Effector memory CD8-positive, alpha-beta T cell (primary cell): ENCODE results near the gene APBB2.

Experiments
- ATAC-seq: fragments of 150-1000 bp; cut with Tn5 transposase; replicated peaks from 2 replicates; pipeline ENCODE4 v1.10.0; 2021; ENCODE audit warnings: mild to moderate bottlenecking, moderate library complexity
- DNase-seq, 3 experiments: peaks; one replicate each; pipeline ENCODE4 v3.0.0; 2021
- H3K27ac Mint-ChIP-seq, 2 donors: one replicate each; pipeline ENCODE4 v1.8.0; 2022; ENCODE audit warnings: mild to moderate bottlenecking in 2 of 2, mixed read lengths in 2 of 2, moderate library complexity in 2 of 2
- H3K27me3 Mint-ChIP-seq, 2 donors: one replicate each; pipeline ENCODE4 v1.8.0; 2022; ENCODE audit warnings: mixed read lengths in 2 of 2
- H3K36me3 Mint-ChIP-seq: one replicate; pipeline ENCODE4 v1.8.0; 2022; ENCODE audit warnings: mild to moderate bottlenecking, moderate library complexity, mixed read lengths; ENCODE audit not compliant: insufficient read depth
- H3K4me1 Mint-ChIP-seq, 2 donors: one replicate each; pipeline ENCODE4 v1.8.0; 2022; ENCODE audit warnings: low read depth in 2 of 2, mixed read lengths in 2 of 2
- H3K4me3 Mint-ChIP-seq, 2 donors: one replicate each; pipeline ENCODE4 v1.8.0; 2022; ENCODE audit warnings: mild to moderate bottlenecking in 2 of 2, mixed read lengths in 2 of 2, moderate library complexity in 2 of 2
- H3K9me3 Mint-ChIP-seq, 2 donors: one replicate each; pipeline ENCODE4 v1.8.0; 2022; ENCODE audit warnings: mixed read lengths in 2 of 2

The APBB2 gene

DNA sequence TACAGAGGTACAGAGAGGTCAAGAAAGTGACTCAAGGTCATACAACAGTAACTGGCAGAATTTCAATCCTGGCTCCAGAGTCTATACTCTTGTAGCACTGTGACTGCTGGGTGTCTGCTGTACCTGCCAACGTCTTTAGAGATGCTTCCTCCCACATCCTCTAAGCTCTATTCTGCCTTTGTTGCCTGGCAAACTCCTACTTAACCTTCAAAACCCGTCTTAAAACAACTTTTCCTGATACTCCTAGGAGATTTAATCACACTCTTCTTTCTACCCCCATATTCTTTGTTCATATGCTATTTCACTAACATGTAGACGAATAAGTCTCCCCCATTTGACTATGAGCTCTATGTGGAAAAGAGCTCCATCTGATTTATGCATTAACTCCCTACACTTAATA is 16.8 kb downstream of the APBB2 start:
- H3K4me1 Mint-ChIP-seq, result no peaks in the 10 kb centered on the region
- ATAC-seq, result no peak
- peaks cover 0 to 3% of the 10 kb centered on the region in 2 donors for H3K9me3 Mint-ChIP-seq
- DNase-seq, result no peak
- no peaks in the 10 kb centered on the region for H3K36me3 Mint-ChIP-seq
- H3K4me3 Mint-ChIP-seq, result no peak overlapping the region
- peaks cover 0 to 23% of the 10 kb centered on the region in 2 donors for H3K27me3 Mint-ChIP-seq
- H3K27ac Mint-ChIP-seq, result no peak overlapping the region

DNA sequence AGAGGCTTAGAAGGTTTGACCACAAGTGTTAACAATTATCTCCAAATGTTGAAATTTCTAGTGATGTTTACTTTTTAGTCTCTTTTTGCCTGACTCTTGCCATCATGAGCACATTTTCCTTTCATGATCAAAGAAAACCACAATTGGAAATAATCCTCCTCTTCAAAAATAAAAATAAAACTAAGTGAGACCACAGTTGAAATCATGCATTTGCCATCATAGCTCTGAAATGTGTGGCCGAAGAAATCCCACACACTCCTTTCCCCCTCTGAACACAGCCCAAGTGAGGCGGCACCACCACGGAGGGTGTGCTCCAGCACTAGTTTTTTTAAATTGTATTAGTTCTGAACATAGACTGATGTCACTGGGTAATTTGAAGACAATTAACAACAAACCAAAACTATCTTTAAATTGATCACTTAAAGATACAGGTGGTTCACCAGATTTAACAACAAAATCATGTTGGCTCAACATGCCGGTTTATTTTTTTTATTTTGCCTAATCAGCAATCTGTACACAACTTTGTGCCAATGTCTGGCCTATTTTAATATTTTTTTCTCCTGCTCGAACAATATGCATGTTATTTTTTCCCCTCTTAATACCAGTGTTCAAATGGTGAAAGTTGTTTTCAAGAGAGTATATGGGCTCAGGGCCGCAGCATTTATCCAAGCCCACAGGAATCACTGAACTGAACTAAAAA is 17.6 kb downstream of the APBB2 start:
- H3K27me3 Mint-ChIP-seq, result peaks cover 0 to 17% of the 10 kb centered on the region in 2 donors
- H3K4me1 Mint-ChIP-seq, result no peaks in the 10 kb centered on the region
- ATAC-seq, result no peak
- H3K9me3 Mint-ChIP-seq, result peaks cover 0 to 3% of the 10 kb centered on the region in 2 donors
- no peak for DNase-seq
- no peak overlapping the region for H3K27ac Mint-ChIP-seq
- H3K4me3 Mint-ChIP-seq, result no peak overlapping the region
- no peaks in the 10 kb centered on the region for H3K36me3 Mint-ChIP-seq

DNA sequence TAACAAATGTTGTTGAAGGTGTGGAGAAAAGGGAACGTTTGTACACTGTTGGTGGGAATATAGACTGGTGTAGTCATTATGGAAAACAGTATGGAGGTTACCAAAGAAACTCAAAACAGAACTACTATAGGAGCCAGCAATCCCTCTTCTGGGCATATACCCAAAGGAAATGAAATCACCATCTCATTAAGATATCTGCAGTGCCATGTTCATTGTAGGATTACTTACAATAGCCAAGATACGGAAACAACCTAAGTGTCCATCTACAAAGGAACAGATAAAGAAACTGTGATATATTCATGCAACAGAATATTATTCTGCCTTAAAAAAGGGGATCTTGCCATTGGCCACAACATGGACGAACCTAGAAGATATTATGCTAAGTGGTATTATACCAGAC is 22.2 kb downstream of the APBB2 start:
- Mint-ChIP-seq H3K4me1 (no peaks in the 10 kb centered on the region), H3K9me3 (peaks cover 0 to 1% of the 10 kb centered on the region in 2 donors), H3K27me3 (peaks cover 0 to 9% of the 10 kb centered on the region in 2 donors), H3K27ac (no peak overlapping the region), H3K4me3 (no peak overlapping the region), H3K36me3 (no peaks in the 10 kb centered on the region)
- DNase-seq, result no peak
- no peak for ATAC-seq

DNA sequence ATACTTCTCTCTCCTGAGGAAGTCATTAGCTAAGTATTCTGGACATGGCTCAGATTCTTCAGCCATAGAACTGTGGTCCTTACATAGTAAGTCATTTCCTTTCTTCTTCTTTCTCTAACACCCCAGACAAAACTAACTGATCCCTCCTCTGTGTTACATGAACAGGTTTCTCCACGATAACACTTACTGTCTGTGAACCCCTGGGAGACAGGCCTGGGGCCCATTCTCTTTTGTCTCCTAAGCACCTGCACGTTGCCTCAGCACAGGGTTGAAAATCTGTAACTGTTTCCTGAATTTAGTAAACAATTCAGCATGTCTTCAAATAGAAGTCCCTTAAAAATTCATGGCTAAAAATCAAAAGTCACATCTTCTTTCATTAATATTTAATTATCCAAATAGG is 24.7 kb downstream of the APBB2 start:
- no peak overlapping the region for H3K27ac Mint-ChIP-seq

DNA sequence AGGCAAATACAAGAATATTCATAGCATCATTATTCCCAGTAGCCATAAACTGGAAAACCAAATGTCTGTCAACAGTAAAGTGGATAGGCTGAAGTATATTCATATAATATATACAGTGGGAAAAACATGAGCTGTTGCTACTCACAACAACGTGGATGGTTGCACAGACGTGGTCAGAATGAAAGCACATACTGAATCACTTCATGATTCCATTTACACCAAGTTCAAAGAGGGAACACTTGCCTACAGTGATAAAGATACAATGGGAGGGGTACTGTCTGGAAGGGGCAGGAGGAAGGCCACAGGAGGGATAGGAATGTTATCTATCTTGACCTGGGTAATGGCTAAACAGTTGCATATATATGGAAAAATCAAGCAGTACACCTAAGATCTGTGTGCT is 25.3 kb downstream of the APBB2 start:
- Mint-ChIP-seq H3K4me3 (no peak overlapping the region), H3K4me1 (no peaks in the 10 kb centered on the region), H3K27ac (no peak overlapping the region), H3K36me3 (no peaks in the 10 kb centered on the region), H3K27me3 (no peaks in the 10 kb centered on the region), H3K9me3 (peaks cover 0 to 1% of the 10 kb centered on the region in 2 donors)
- DNase-seq (no peak), ATAC-seq (no peak)

More for the DNA sequence above, 24.7 kb downstream of the APBB2 start:
- Mint-ChIP-seq H3K4me1 (no peaks in the 10 kb centered on the region), H3K9me3 (peaks cover 0 to 1% of the 10 kb centered on the region in 2 donors), H3K4me3 (no peak overlapping the region), H3K36me3 (no peaks in the 10 kb centered on the region), H3K27me3 (no peaks in the 10 kb centered on the region)
- ATAC-seq, result no peak
- DNase-seq, result no peak

DNA sequence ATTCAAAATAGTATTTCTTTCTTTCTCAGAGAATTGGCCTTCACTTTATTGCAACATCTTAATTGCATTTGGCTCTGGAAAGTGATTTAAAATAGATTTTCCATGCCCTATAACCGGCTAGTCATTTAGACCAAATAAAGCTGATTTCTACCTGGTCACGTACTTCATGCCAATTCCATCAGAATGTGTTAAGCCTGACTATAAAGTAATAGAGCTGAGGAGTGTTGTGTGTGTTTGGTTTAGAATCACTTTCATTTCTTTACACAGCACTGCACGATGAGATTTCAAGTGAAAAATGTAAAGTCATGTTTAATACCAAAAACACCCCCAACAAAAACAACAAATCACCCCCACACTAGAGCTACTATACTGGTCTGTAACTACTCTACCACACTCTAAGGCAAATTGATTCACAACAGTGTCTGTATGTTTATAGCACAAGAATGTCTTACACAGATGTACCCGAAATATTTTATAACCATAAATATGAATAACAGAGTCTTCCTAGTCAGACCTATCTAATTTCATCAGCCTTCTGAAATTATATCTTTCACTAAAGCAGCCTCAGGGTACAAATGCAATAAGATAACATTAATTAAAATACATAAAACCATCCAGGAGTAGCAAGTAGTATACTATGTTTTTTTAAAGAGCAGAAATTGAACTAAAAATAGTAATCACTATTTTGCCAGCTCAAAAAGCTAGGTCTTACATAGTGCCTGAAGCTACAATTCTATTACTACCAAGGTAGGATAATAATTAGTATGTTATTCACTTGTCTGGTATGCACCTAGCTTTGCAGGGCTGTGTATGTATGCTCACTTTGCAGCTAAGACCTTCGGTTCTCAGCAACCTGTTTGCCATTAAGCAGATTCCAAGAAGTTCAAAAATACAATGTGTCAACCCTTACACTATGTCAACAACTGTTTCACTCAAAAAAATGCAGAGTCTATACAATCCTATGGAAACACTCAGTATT is 28.4 kb downstream of the APBB2 start:
- no peak for DNase-seq
- H3K9me3 Mint-ChIP-seq, result peaks cover 0 to 1% of the 10 kb centered on the region in 2 donors
- H3K27ac Mint-ChIP-seq, result no peak overlapping the region
- no peaks in the 10 kb centered on the region for H3K36me3 Mint-ChIP-seq
- no peak for ATAC-seq
- no peaks in the 10 kb centered on the region for H3K27me3 Mint-ChIP-seq
- H3K4me1 Mint-ChIP-seq, result no peaks in the 10 kb centered on the region
- no peak overlapping the region for H3K4me3 Mint-ChIP-seq

DNA sequence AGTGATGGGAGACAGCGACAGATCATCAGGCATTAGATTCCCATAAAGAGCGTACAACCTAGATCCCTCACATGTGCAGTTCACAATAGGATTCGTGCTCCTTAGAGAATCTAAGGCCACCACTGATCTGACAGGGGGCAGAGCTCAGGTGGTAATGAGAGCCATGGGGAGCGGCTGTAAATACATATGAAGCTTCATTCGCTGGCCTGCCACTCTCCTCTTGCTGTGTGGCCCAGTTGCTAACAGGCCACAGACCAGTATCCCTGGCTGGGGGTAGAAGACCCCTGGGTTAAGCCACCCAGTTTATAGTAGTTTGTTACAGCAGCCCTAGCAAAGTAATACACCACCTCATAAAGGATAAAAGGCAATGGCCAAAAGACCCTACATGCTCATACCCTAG is 30.3 kb downstream of the APBB2 start:
- Mint-ChIP-seq H3K4me3 (no peak overlapping the region), H3K4me1 (no peaks in the 10 kb centered on the region), H3K27me3 (no peaks in the 10 kb centered on the region), H3K36me3 (no peaks in the 10 kb centered on the region), H3K27ac (no peak overlapping the region), H3K9me3 (peaks cover 0 to 1% of the 10 kb centered on the region in 2 donors)
- no peak for DNase-seq
- ATAC-seq, result no peak

DNA sequence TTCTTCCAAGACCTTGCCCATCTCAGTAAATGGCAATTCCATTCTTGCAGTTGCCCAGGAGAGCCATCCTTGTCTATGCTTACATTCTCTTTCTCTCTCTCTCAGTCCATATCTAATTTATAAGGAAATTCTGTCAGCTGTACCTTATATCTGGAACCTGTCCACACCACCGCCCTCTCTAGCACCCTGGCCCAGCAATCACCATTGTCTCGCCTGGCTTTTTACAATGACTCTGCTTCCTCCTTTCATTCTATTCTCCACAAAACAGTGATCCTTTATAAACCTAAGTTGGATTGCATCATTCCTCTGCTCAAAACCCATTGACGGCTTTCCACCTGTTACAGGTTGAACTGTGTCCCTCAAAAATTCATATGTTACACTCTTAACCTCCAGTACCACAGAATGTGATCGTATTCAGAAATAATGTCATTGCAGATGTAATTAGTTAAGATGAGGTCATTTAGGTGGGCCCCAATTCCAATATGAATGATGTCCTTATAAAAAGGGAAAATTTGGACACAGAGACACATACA is 31.3 kb downstream of the APBB2 start:
- ATAC-seq (no peak), DNase-seq (no peak)
- no peaks in the 10 kb centered on the region for H3K4me1 Mint-ChIP-seq
- no peaks in the 10 kb centered on the region for H3K9me3 Mint-ChIP-seq
- no peaks in the 10 kb centered on the region for H3K27me3 Mint-ChIP-seq
- H3K36me3 Mint-ChIP-seq, result no peaks in the 10 kb centered on the region
- H3K27ac Mint-ChIP-seq, result no peak overlapping the region
- no peak overlapping the region for H3K4me3 Mint-ChIP-seq

DNA sequence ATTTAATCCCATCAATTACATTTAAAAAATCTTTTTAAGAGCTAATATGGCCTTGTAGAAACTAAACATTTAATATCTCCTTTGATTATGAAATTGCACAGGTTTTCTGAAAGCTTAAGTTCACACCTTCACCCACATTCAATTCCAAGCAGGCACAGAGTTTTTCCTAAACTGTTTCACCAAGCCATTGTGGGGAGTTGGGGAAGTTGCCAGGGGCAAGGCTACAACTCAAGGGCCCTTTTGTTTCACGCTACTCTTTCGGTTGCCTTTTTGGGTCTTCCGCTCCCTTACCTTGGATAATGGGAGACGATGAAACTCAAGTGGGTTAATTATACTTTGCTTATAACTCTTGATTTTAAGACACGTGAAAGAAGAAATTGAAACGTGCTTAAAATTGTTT is 33.3 kb downstream of the APBB2 start:
- H3K27ac Mint-ChIP-seq, result no peak overlapping the region
- H3K9me3 Mint-ChIP-seq, result no peaks in the 10 kb centered on the region
- DNase-seq (no peak), ATAC-seq (no peak)
- H3K27me3 Mint-ChIP-seq, result peaks cover 0 to 3% of the 10 kb centered on the region in 2 donors
- H3K4me1 Mint-ChIP-seq, result no peaks in the 10 kb centered on the region
- H3K36me3 Mint-ChIP-seq, result no peaks in the 10 kb centered on the region
- no peak overlapping the region for H3K4me3 Mint-ChIP-seq

DNA sequence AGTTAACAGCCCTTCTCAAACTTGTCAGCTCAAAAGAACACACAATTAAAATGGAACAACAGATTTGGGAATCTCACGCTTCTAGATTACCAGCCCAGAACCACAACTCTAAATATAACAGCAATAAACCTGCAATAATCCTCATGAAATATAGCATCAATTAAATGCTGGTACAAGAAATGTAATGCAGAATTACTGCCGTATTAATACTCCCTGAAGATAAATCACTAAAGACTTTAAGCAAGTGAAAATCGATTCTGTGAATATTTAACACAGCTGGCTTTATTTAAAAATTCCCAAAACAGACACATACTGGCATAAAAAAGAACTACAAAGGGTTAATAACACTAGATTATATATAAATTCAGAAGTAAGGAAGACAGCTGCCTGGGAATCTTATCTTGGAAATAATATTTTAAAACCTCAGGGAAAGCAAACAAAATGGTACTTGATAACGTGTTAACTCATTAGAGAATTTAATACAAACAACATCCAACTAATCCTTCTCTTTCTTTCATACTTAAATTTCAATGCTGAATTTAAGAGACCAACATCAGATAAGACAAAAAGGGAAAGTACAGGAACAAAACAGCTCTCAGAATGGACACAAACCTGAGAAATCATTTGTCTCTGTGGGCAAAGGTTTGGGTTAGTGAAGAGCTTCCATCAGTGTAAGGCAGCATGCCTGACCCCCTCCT is 34.7 kb downstream of the APBB2 start:
- Mint-ChIP-seq H3K27ac (no peak overlapping the region), H3K4me1 (no peaks in the 10 kb centered on the region), H3K36me3 (no peaks in the 10 kb centered on the region)

DNA sequence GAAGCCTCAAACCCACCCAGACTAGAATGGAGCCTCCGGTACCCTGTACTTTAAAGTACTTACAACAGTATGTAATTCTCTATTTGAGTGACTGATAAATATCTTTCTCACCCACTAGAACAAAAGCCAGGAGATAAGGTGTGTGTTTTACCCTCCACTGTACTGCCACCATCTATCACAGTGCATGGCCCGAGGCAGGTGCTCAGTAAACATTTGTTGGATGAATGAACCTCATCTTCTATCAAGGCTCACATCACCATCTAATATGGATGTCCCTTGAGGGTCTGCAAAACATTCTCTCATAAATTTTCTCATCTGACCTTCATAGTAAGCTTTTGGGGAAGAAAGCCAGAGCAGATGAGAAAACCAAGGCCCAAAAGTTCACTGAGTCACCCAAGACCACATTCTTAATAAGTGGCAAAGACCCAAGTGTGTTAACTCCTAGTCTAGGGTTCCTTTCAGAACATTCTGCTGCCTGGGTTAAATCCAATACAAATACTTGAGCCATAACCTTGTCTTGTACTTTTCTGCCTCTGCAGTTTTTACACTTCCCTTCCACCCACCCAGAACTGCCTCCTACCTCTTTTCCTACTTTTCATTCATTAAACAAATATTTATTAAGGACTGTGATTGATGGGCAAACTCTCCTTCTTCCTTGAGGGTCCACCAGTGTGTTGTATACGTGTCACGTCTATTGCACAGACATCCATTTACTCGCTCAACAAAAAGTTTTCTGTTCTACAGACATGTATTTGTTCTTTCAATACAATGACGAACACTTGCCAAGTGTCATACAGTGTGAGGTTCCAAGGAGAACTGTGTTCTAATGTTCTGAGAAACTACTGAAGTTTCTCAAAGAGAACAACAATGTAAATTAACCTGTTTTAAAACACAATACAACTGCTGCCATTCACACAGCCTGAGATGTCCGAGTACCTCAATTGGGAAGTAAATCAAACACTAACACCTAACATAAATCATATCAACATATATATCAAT is 35.7 kb downstream of the APBB2 start:
- H3K4me1 Mint-ChIP-seq, result no peaks in the 10 kb centered on the region
- no peaks in the 10 kb centered on the region for H3K9me3 Mint-ChIP-seq
- no peak overlapping the region for H3K4me3 Mint-ChIP-seq
- no peak overlapping the region for H3K27ac Mint-ChIP-seq
- H3K27me3 Mint-ChIP-seq, result peaks cover 0 to 7% of the 10 kb centered on the region in 2 donors
- H3K36me3 Mint-ChIP-seq, result no peaks in the 10 kb centered on the region
- ATAC-seq (no peak), DNase-seq (no peak)

More for the DNA sequence above, 34.7 kb downstream of the APBB2 start:
- ATAC-seq (no peak), DNase-seq (no peak)
- Mint-ChIP-seq H3K27me3 (peaks cover 0 to 7% of the 10 kb centered on the region in 2 donors), H3K9me3 (no peaks in the 10 kb centered on the region), H3K4me3 (no peak overlapping the region)

DNA sequence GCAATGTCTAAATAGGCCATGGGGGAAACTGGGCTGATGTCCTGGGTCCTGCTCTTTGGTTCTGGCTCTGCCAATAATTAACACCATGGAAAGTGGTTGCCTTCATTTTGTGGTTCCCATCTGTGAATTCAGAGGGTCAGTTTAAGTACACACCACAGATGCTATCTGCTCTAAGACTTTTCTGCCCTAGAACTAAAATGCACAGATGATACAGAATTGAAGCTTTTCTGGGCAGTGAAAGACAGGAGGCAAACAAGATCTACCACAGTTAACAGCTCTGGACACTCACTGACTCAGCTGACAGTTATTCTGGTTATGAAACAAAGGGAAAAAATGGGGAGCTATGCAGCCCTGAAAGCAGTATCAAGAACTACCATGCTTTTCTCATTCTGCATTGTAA is 37.3 kb downstream of the APBB2 start:
- Mint-ChIP-seq H3K36me3 (no peaks in the 10 kb centered on the region), H3K27me3 (peaks cover 0 to 7% of the 10 kb centered on the region in 2 donors), H3K4me3 (no peak overlapping the region), H3K9me3 (no peaks in the 10 kb centered on the region), H3K27ac (no peak overlapping the region), H3K4me1 (no peaks in the 10 kb centered on the region)
- DNase-seq (no peak), ATAC-seq (no peak)
